Tongue (tissue), 1 donor: ENCODE data around the gene CEP44. TPM values are rescaled to one million over a fixed set of nuclear protein-coding genes. Genes with fewer than 3 reads are reported as not detected.

Source experiments
- total RNA-seq: library from RNA; depleted of rRNA; stranded (reverse); fragments of >200 nt; gene quantifications from one replicate; pipeline ENCODE4 v1.2.3, GENCODE V29; 2014

CEP44 gene
- total RNA-seq, 1 donor from 2014 or later = 32.8 TPM

Other genes starting within 250 kb of the CEP44 start
- gene FBXO8, start 244 bp upstream of the CEP44 start, total RNA-seq = 24.4 TPM
- gene HPGD, start 238.6 kb downstream of the CEP44 start, total RNA-seq = 16.7 TPM